Inferior parietal cortex (tissue), 1 donor: Measurements from ENCODE around the gene DSCAML1.

Experiments
- DNase-seq: peaks from one replicate; pipeline ENCODE4 v3.0.0-alpha.2; 2016; ENCODE audit errors: extremely low spot score

The DSCAML1 gene

DNA sequence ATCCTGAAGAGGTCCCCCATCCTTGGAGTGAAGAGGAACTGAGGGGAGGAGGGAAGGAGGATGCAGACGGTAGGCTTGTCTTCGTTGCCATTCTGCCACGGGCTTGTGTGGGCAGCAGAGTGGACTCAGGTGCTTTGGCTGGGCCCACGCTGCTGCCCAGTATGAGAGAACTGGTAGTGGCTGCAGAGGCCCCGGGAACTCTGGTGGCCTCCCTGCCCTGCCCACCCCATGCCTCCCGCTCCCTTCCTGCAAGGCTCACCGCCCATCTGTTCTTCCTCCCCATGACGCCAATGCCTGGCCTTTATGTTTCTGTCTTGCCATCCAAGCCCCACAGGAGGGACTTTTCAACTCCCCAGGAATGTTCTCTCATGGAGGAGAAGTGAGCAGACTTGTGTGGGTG, 157.4 kb downstream of the DSCAML1 start:
- DNase-seq, result no peak

DNA sequence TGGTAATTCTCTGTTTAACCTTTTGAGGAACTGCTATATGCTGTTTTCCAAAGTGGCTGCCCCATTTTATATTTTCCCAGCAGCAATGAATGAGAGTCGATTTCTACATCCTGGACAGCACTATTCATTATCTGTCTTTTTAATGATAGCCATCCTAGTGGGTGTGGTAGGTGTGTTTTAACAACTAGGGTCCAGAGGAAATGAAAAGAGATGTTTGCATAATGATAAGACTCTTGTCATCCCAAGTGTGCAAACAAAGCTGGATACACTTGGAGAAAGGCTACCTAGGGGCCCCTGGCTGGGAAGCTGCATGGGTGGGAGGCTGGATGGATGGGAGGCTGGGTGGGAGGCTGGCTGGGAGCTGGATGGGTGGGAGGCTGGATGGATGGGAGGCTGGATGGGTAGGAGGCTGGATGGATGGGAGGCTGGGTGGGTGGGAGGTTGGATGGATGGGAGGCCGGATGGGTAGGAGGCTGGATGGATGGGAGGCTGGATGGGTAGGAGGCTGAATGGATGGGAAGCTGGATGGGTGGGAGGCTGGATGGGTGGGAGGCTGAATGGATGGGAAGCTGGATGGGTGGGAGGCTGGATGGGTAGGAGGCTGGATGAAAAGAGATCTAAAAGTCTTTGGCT, 158.0 kb downstream of the DSCAML1 start:
- DNase-seq, result no peak

DNA sequence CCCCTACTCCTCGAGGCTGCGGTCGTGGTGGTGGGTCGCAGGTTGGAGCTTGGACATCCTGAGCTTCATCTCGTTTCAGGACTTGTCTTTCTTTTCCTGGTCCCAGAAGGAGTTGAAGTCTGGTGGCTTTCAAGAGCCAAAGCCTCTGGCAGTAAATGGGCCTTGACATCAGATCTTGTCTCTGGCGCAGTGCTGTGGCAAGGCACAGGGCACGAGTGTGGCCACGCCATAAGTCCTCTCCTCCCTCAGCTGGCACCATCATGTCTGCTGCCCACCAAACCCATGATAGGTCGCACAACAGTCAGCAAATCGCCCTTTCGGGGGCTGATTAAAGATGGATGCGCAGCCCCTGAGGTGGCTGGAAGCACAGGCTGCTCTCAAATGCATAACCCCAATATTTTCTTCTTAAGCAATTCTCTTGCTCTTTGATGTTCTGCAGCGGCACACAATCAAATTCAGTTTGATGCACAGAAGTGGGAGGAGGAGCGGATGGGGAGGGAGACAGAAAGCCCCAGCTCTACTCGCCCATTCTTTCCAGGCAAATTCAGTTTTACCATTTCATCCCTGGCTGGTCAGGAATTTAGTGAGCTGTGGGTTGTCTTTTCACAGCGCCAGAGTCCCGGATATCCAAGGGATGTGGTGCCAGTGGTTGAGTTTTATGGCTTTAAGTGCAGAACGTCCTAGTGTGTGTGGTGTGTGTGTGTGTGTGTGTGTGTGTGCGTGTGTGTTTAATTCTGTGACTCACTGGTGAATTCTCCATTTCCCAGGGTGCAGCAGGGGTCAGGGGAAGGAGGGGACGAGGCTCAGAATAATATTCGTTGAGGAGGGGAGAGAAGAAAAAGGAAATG, 162.0 kb downstream of the DSCAML1 start:
- no peak for DNase-seq

DNA sequence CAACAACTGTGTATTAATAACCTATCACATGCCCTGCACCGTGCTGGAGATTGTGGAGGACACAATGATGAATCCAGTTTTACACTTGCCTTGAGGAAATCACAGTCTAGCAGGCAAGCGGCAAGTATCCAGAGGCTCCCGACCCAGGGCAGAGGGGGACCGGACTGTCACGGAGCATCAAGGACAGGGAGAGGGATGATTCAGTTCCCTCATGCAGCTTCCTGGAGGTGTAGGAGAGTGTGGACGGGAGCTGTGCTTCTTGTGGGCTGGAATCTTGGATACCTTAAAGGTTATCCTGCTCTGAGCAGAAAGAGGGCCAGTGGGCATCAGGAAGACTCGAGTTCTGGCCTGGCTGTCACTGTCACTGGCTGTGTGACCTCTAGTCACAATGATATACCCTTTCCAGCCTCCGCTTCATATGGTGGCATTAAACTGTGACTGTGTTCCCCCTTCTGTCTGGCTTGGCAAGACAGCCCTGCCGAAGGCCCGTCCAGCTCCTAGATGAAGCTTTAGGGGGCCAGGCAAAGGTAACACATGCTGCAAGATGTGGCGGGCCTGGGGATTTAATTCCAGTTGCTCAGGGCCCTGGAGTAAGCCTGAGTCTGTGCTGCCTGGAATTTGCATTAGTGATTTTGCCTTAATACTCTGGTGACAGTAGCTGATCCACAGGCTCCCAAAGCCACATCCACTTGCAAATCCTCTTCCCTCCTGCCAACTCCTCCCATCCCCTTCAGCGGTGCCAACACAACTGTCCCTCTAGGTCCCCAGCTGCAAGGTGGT, 162.8 kb downstream of the DSCAML1 start:
- DNase-seq, result no peak

DNA sequence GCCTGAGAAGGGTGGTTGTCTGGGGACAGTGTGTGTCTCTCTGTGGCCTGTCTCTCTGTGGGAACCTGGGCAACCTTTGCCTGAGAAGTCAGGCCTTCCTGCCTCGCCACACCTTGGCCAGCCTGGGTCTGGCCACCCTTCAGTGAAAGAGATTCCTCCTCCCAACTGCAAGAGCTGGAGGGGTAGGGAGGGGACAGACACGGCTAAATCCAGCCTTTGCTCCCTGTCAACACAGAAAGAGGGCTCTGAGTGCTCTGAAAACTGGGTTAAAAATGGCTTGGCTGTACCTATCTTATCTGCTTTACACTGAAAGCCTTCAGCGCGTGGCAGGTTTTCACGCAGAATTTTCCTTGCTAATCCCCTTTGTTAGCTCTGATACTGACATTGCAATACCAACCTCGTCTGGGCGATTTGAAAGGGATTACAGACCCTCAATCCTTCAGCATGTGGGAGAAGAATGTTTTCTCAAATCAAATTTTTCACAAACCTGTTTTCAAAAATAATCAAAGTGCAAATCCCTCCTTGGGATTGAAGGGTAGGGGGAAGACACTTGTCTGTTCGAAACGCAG, 163.7 kb downstream of the DSCAML1 start:
- no peak for DNase-seq

DNA sequence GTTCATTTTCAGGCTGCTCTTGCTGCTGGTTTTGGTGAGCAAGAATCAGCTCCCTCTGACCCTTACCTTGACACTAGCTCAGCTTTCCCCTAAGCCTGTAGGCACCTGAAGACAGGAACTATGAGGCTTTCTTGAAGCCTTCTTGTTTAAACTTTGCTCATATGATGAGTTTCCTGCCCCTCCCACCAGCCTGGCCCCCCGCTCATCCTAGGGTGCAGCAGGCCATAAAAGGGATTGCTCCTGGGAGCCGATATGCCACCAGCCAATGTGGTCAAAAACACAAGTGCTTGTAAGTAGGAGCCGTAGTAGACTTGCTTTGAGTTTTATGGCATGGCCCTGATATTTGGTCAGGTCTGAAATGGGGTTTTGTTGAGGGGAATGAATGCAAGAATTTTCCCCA, 164.7 kb downstream of the DSCAML1 start:
- DNase-seq, result no peak

DNA sequence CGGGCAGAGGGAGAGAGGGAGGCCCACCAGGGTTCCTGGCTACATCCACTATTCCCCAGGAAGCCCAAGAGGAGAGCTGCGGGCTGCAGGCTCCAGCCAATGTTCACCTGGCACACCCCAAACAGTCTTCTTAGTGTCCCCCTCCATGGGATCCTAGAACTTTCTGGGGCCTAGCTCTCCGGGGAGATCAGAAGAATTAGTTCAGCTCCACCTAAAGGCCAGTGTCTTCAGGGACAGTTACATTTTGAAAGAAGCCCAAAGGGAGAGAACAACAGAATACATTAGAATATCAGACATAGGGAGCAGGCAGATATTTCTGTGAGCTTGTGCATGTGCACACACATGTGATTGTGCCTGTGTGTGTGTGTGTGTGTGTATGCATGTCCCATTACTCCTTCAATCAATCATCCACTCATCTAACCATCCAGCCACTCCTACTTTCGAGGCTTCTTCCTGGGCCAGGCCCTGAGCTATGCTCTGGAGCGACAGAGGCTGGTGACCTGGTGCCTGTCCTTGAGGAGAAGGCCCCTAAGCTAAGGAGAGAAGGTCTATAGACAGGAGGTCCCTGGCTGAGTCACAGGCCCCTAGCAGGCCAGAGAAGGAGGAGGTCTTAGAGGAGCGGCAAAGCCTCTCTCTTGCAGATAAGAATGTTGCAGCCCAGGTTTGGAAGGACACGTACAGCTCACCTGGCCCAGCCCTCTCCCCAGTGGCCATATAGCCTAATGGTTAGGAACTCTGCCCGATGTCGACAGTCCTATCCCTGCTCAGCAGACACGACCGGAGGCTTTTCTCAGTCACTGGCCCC, 165.5 kb downstream of the DSCAML1 start:
- DNase-seq, result no peak

DNA sequence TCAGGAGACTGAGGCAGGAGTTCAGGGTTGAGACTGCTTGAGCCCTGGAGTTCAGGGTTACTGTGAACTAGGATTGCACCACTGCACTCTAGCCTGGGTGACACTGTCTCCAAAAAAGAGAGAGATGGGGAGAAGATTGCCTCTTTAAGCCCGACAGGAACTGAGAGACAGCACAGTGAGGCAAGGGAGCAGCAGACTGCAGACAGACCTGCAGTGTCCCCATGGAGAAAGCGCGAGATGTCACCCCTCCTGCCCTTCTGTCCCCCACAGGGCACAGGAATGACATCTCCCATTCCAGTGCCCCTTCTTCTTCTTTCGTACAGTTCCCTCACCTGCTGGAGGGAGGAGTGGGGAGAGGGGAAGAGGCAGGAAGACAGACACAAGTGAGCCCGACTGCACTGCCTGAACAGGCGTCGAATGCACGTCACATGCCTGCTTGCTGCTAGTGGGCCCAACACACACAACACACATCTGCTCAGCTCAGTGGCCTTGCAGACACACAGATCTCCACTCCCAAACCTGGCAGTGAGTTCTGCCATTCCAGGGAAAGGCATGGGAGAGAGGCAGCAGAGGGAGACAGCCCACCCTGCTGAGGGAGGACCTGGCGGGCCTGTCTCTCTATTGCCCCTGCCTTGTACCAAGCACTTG, 167.0 kb downstream of the DSCAML1 start:
- no peak for DNase-seq

DNA sequence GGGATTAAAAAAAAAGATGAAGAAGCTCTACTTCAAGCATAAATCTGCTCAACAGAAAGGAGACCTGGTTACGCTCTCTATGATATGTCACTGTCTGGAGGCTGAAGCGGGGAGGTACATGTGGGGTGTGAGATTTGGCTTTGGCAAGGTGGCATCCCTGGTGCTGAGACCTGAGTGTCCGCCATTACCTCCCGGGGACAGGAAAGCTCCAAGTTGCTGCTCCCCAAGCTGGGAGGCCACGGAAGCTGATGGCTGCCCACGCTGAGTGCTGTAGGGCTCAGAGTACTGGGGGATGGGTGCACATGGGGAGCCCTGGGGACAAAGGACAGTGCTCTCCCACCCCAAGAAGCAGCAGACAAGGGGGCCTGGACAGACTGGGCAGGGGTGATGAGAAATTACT, 167.9 kb downstream of the DSCAML1 start:
- no peak for DNase-seq

DNA sequence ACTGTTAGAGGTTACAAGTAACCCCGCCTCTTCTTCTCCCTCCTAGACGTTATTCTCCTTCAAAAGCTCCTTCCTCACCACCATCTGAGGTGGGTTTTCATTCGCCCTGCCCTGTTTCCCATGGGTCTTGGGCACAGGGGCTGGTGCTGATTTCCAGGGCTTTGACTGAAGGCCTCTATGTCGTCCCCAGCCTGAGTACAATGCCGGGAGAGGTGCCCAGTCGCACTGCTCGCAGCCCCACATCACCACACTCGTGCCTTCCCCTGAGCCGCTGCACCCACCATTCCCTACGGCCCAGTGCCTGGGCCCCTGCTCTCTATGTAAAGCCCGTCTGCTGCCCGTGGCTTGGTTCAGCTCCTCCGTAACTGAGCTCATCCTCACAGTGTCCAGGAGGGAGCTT, 169.8 kb downstream of the DSCAML1 start:
- DNase-seq, result no peak

DNA sequence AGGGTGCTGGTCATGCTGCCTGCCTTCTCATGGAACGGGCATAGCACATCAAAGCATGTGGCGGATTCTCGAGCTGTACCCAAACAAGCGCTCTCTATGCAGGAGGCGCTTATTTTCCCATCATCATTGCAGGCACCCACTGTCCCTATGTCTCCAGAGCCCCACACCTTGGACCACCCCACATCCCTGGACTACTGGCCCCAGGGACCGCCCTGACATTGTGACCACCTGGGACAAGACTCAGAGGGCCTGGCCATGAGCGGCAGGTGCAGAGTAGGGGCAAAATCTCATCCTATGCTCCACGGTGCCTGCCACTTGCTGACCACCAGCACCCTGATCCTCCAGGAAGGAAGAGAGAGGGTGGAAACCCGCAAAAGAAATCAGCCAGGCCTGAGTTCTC, 170.4 kb downstream of the DSCAML1 start:
- no peak for DNase-seq

DNA sequence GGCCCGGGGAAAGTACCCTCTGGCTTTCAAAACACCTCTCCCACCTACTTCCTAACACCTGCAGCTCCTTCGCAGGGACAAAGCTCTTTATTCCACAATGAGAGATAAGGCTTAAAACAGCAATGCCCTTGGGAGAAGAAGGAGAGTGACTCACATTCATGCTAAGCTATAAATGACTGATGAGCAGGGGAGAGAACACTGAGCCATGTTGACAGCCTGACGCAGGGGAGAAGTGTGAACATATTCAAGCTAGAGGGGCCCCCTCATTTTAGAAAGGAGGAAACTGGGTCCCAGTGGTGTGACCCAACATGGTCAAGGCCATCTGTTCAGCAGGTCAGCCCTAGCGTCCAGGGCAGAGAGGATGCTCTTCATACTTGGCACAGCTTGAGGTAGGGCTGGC, 171.8 kb downstream of the DSCAML1 start:
- DNase-seq, result no peak

DNA sequence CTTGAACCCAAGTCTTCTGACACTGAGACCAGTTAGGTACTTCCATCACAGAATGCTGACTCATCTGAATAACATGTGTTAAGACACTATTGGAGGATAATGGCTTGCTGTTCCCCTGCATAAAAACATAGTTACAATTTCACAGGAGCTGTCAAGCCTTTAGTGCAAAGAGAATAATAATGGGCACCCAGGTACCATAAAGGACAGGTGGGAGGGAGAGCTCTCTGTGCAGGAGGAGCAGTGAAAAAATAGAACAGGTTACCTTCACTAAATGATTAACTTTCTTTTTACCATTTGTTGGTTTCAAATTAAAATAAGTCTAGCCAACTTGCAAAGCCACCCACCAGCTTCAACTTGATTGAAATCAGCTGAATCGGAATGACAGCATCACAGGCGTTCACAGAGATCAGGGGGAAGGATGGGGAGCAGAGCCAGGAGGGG, 173.2 kb downstream of the DSCAML1 start:
- DNase-seq, result no peak

DNA sequence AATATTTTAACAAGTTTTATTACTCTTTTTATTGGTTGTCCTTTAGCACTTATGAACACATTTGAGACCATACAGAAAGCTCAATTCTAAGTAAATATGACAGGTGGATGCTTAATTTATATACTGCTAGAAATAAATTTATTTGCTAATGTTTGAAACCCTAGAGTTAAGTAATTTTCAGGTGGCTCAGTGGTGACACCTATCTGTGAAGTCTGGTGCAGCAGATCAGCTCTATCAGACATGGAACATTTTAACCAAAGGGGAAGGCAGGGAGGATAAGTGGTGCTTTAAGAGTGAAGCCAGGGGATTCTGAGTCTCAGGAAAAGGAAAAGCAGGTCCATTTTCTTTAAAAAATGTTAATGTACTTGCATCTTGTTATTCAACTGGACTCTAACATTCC, 175.8 kb downstream of the DSCAML1 start:
- DNase-seq, result no peak

DNA sequence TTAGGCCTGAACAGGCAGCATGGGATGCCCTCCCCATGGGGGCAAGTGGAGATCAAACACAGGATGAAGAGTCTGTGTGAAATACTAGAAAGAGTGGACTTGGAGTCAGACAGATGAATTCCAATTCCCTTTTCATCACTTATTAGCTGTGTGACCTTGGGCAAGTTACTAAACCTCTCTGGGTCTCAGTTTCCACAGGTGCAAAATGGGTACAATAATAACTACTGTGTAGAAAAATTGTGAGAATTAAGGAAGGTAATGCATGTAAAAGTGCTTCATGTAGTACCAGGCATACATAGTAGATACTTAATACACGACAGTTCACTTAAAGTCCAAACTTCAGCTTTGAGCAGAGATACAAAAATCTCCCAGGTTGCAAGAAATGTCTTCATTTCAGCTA, 176.4 kb downstream of the DSCAML1 start:
- no peak for DNase-seq

DNA sequence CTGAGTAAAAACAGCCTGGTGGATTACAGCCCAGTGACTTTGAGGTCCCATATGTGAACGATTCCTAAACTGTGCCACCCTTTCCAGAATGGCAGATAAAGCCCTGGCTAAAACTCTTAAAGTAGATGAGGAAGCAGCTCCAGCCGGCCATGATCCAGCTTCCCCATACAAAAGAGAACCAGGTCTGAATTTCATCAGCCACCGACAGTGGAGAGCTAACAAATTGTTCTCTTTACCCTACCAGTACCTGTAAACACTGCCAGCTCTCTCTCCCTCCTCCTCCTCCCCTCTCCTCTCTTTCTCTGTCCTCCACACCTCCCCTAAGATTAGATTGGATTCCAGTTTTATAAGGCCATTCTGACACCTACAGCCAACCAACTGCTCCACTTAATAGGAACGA, 176.9 kb downstream of the DSCAML1 start:
- no peak for DNase-seq

DNA sequence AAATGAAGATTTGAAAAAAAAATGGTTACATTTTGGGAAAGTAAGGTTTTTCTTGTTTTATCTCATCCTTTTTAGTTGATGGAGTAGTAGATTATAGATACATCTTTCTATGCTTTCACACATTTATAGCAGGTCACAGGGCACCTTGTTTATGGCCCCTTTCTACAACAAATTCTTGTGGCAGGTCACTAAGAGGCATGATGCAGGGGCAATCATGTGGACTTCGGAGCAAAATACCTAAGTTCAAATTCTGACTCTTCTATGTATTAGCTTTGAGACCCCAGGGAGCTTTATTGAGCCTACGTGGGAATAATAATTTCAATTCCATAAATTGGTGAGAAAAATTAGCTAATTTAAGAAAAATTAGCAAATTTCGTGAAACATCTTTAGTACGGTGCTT, 177.4 kb downstream of the DSCAML1 start:
- no peak for DNase-seq

DNA sequence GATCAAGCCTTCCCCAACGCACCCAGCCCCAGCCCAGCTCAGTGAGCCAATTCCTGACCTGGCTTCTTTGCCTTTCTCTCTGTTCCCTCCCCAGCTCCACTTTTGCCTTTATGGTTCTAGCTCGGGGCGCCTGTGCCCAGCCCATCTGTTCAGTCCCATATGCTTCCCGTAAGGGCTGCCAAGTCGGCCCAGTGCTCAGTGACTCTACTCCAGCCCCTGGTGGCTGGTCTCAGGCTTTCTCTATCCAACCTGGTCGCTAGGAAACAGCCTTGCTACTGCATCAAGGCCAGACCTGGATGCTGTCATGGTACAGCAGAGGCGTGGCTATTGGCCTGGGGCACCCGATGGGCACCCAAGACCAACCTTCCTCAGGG, 178.0 kb downstream of the DSCAML1 start:
- no peak for DNase-seq

DNA sequence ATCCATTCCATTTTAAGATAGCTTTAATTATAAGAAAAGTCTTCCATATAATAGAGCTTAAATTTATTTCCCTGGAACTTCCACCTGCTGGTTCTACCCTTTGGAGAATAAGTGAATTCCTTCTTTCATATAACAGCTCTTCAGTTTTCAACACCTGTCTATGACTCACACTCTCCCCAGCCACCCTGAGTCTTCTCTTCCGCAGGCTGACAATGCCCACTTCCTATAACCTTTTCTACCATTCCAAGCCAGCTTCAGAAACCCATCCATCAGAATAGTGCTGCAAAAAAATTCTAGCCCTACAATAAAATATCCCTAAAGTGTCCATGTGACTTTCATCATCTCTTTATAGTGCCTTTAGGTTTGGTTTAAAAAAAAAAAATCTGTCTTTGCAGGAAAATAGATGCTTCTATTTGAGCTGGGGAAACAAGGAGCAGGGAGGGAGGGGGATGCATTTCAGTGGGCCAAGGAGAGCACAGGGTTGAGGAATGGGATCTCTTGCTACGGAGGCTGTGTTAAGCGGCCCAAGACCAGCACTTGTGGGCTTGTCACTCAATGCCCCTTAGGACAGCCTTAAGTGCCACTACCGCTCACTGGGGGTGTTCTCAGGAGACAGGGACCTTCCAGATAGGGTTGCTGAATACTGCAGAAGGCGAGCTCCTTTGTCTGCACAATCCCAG, 178.6 kb downstream of the DSCAML1 start:
- no peak for DNase-seq

DNA sequence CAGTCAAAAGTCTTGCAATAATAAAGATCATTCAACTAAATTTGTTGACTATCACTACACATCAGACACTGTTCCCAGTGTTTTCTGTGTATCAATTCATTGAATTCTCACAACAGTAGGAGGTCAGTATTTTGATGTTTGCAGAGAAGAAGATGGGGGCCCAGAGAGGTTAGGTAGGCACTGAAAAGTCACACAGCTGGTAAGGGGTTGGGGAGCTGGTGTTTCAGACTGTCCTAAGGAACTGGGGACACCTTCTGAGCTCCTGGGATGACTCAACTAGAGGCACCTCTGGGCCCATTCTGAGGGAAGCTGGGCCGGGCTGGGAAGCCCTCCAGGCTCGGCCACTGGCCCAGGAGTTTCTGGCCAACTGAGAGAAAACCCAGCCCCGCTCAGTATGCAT, 180.0 kb downstream of the DSCAML1 start:
- DNase-seq, result no peak
